SK-N-SH (cell line): Measurements from ENCODE around the gene FOLH1.
"Not testable (repeated sequence)": the region's sequence is repeated elsewhere in the genome, so short reads cannot be mapped to it uniquely, and the experiment has no call there.

Source experiments
- EP300 ChIP-seq, 2 experiments: IDR thresholded peaks; 2 replicates each; pipeline versions ENCODE4 v1.4.0 to v1.6.1; 2012; ENCODE audit warnings: borderline replicate concordance in 1 of 2, low read depth in 1 of 2, low read length in 1 of 2
- FOXM1 ChIP-seq: IDR thresholded peaks from 2 replicates; pipeline ENCODE4 v1.4.0; 2012; ENCODE audit warnings: low read depth, mild to moderate bottlenecking
- JUND ChIP-seq: IDR thresholded peaks from 2 replicates; pipeline ENCODE4 v1.4.0; 2012
- NRF1 ChIP-seq: IDR thresholded peaks from 2 replicates; pipeline ENCODE4 v1.6.1; 2012; ENCODE audit warnings: low read depth, mild to moderate bottlenecking, low read length
- TF ChIP-seq, protein P1 (sequence below): fragments of 200-600 bp; sonication (generic); IDR thresholded peaks from 2 replicates; pipeline ENCODE4 v1.6.1; 2017; ENCODE audit warnings: antibody characterized with exemption, mild to moderate bottlenecking, moderate library complexity

DNA sequence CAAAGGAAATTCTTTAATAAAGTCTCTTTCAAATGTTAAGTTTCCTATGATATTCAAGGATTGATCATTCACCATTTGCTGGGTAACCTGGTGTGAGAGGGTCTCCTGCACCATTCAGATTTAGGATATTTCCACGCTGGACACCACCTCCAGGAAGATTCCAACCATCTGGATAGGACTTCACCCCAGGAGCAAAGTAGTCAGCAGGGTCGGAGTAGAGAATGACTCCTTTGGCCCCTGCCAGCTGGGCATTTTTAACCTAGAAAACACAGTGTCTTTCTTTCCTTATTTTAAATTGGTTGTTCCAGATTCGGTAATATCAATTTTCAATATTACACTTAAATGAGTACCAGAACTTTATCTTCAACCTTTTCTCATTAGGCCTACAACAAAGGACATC lies 22.8 kb downstream of the FOLH1 start:
- TF ChIP-seq, protein P1, sequence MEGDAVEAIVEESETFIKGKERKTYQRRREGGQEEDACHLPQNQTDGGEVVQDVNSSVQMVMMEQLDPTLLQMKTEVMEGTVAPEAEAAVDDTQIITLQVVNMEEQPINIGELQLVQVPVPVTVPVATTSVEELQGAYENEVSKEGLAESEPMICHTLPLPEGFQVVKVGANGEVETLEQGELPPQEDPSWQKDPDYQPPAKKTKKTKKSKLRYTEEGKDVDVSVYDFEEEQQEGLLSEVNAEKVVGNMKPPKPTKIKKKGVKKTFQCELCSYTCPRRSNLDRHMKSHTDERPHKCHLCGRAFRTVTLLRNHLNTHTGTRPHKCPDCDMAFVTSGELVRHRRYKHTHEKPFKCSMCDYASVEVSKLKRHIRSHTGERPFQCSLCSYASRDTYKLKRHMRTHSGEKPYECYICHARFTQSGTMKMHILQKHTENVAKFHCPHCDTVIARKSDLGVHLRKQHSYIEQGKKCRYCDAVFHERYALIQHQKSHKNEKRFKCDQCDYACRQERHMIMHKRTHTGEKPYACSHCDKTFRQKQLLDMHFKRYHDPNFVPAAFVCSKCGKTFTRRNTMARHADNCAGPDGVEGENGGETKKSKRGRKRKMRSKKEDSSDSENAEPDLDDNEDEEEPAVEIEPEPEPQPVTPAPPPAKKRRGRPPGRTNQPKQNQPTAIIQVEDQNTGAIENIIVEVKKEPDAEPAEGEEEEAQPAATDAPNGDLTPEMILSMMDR = not testable (repeated sequence)
- TF ChIP-seq FOXM1; EP300 (IDR thresholded peaks at IDR 0.05; ENCODE audit: borderline replicate concordance in 1 of 2, low read depth in 1 of 2, low read length in 1 of 2); JUND; NRF1: not testable (repeated sequence)
